Stimulated activated CD8-positive, alpha-beta memory T cell treated with anti-CD3 and anti-CD28 coated beads, Interleukin-12 subunit alpha, Interleukin-12 subunit beta, amount 100 ng/mL, for 1 hour (primary cell): ENCODE results near the gene APOOL.

Source experiments
- DNase-seq: peaks from one replicate; pipeline ENCODE4 v3.0.0-alpha.2; 2020; ENCODE audit warnings: low read depth

APOOL gene

DNA sequence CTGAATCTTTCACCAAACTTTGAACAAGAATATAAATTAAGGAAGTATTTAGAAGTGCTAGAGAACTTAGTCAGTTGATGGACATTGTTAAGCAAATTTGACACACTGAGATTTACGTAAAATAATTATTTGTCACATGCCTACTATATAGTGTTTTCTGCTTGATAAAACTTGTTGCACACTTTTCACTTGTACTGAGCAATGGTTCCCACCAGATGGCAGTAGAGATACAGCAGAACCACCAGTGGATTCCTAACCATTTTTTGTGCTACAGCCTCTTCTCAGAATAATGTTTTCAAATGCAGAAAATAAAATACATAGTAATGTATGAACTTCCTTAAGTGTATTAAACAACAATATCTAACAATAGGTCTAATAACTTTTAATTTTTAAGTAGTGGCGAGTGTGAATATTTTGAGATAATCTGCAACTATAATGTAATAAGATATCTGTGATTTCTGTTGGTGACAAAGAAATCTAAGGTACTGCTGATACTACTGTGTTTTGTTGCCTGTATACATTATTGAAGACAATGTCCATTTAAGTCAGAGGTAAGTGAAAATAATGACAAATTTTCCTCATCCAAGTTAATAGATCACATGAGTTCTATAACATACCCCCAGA, 81.2 kb downstream of the APOOL start:
- DNase-seq: peak; percentile 1

DNA sequence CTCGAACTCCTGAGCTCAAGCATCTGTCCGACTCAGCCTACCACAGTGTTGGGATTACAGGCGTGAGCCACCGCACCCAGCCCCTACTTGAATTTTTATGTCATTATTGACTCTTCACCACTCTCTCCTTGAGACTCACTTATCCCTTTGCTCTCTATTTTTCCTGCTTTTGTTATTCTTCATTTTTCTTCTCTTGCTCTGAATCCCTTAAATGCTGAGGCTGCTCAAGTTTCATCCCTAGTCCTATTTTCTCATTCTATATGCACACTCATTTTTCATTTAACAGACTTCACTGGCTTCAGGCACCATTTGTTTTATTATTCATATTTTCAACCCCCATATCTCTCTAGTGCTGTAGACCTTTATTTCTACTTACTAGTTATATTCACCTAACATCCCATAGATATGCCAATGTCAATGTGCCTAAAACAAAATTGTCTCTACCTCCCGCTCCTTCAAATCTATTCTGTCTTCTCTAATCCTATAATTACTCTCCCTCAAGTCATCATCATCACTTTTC, 85.7 kb downstream of the APOOL start:
- DNase-seq: no peak

DNA sequence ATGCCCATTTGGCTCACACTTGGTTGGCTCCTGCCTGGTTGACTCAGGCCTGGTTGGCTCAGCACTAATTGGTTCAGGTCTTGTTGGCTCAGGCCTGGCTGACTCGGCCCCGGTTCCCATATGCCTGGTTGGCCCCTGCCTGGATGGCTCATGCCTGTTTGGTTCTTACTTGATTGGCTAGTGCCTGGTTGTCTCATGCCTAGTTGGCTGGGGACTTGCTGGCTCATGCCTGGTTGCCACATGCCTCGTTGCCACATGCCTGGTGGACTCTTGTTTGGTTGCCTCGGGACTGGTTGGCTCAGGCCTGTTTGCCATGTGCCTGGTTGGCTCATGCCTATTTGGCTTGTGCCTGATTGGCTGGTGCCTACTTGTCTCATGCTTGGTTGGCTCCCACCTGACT, 103.7 kb downstream of the APOOL start:
- no peak for DNase-seq

DNA sequence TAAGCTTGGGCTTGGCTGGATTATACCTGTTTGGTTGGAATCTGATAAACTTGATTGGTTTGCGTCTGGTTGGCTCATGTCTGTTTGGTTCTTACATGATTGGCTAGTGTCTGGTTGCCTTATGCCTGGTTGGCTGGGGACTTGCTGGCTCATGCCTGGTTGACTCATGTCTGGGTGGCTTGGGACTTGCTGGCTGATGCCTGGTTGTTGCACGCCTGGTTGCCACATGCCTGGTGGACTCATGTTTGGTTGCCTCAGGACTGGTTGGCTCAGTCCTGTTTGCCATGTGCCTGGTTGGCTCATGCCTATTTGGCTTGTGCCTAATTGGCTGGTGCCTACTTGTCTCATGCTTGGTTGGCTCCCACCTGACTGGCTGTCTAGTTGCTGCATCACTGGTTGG, 104.5 kb downstream of the APOOL start:
- no peak for DNase-seq

DNA sequence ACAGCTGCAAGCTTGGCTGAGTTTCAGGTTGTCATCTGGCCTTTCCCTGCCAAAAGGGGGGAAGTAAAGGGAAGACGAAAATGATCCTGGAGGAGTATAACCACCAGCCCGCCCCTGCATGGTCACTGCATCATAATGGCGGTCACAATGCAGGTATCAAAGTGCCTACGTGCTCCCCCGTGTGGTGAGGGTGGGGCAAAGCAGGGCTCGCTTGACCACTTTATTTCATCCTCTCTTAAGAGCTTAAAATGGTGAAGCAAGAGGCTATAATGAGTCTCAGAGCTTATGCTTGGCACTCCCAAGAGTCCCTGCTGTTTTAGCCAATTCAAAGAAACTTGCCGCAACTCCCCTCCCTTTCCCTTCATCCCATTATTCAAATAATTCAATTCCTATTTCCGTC, 105.6 kb downstream of the APOOL start:
- DNase-seq: no peak

GRCh38 chrX:85111347-85111746, 107.7 kb downstream of the APOOL start:
- DNase-seq: no peak

DNA sequence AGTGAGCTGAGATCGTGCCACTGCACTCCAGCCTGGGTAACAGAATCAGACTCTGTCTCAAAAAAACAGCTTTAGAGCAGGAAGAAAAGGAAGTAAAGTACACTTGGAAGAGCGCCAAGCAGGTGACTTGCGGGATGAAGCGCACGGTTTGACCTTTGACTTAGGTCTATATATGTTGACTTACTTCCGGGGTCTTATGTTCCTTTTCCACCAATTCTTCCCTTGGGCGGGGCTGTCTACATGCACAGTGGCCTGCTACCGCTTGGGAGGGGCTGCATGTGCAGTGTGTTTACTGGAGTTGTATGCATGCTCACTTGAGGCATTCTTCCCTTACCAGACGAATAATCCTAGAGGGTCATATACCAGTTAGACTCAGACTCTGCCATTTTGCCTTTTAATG, 108.6 kb downstream of the APOOL start:
- DNase-seq: no peak

DNA sequence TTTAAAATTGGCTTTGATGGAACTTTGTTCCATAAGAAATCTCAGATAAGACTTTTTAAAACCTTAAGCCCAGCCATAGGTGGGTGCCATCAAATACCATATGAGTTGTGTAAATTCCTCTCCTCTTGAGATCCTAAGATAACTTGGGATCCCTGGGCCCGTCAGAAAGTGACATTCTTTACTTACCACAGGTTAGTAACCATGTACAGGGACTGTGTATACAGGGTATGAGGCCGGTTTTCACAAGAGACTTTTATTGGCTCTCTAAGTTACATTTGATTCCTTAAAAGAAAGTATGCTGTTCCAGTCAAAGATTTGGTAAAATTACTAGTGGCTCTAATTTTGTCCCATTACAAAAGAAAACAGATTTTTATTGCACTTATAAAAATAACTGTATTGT, 110.1 kb downstream of the APOOL start:
- no peak for DNase-seq

- DNase-seq: no peak
Measured at GRCh38 chrX:85114171-85114570, 110.5 kb downstream of the APOOL start.

- DNase-seq: no peak
Measured at GRCh38 chrX:85114776-85115175, 111.1 kb downstream of the APOOL start.

DNA sequence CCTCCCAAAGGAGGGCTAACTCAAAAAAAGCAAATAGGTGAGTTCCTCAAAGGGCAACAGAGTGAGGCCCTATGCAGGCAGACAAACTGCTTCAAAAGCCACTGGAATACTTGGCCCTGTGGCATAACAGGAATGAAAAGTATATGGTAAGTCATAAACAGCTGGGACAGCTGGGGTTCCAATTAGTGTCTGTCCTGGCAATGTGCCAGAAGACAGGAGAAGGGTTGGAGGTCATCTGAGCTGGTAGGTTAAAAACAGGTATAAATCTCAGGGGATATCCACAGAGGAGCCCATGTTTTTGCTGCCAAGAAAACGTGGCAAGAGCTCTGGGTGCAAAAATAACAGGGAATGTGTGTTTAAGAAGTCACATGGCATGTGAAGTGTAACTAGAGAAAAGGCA, 111.6 kb downstream of the APOOL start:
- DNase-seq: no peak

- no peak for DNase-seq
Measured at GRCh38 chrX:85136409-85136808, 132.7 kb downstream of the APOOL start.

DNA sequence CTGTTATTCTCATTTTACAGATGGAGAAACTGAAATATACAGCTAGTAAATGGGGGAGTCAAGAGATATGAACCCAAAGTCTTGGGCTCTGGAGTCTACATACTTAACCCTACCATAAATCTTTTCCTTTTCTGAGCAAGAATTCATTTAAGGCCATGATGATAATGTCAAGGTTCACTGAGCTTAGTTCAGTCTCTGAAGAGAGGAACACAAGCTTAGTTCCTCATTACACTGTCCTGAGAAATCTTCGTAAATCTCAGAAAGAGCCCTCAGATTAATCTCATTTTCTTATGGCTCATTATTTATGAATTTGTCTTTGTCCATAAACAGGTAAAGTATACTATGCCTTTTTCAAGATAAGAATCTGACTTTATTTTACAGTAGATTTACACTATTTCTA, 135.7 kb downstream of the APOOL start:
- DNase-seq: no peak

GRCh38 chrX:85140964-85141363, 137.3 kb downstream of the APOOL start:
- DNase-seq: no peak
